Mesenchymal stem cell (in vitro differentiated cells and primary cell): ENCODE measurements around the gene ABCC9.
"Not testable (repeated sequence)": the region's sequence is repeated elsewhere in the genome, so short reads cannot be mapped to it uniquely, and the experiment has no call there.

Experiments
- DNase-seq: peaks from one replicate; pipeline ENCODE4 v3.0.0-alpha.2; 2013
- H2AFZ ChIP-seq: one replicate; pipeline ENCODE4 v1.6.1; 2013; ENCODE audit warnings: low read depth, mild to moderate bottlenecking, control low read depth, inconsistent platforms, low read length, moderate library complexity
- H2AK5ac ChIP-seq: 2 replicates; pipeline ENCODE4 v1.6.1; 2013; ENCODE audit warnings: low read length, moderate library complexity, mild to moderate bottlenecking, inconsistent platforms; ENCODE audit not compliant: severe bottlenecking
- H2BK120ac ChIP-seq: one replicate; pipeline ENCODE4 v1.6.1; 2013; ENCODE audit warnings: low read depth, mild to moderate bottlenecking, inconsistent platforms, low read length, moderate library complexity
- H2BK12ac ChIP-seq, 2 experiments: one replicate each; pipeline ENCODE4 v1.6.1; 2013; ENCODE audit warnings: inconsistent platforms in 2 of 2, low read length in 2 of 2, mild to moderate bottlenecking in 2 of 2, moderate library complexity in 2 of 2, control low read depth in 1 of 2
- H2BK15ac ChIP-seq: one replicate; pipeline ENCODE4 v1.6.1; 2013; ENCODE audit warnings: mild to moderate bottlenecking, low read depth, inconsistent platforms; ENCODE audit not compliant: poor library complexity, severe bottlenecking
- H2BK5ac ChIP-seq: 2 replicates; pipeline ENCODE4 v1.6.1; 2013; ENCODE audit warnings: low read depth, mild to moderate bottlenecking, low read length, control low read depth, inconsistent platforms; ENCODE audit not compliant: poor library complexity, severe bottlenecking
- H3K14ac ChIP-seq, 2 experiments: one replicate each; pipeline ENCODE4 v1.6.1; 2013; ENCODE audit warnings: inconsistent platforms in 2 of 2, low read length in 2 of 2, control low read depth in 1 of 2, mild to moderate bottlenecking in 1 of 2, moderate library complexity in 1 of 2
- H3K18ac ChIP-seq, 2 experiments: one replicate each; pipeline ENCODE4 v1.6.1; 2013; ENCODE audit warnings: inconsistent platforms in 2 of 2, low read length in 2 of 2, control low read depth in 1 of 2, low read depth in 1 of 2, mild to moderate bottlenecking in 1 of 2
- H3K23ac ChIP-seq, 2 experiments: one replicate each; pipeline ENCODE4 v1.6.1; 2013; ENCODE audit warnings: inconsistent platforms in 2 of 2, low read length in 2 of 2, mild to moderate bottlenecking in 2 of 2, moderate library complexity in 2 of 2, control low read depth in 1 of 2
- H3K27ac ChIP-seq: 2 replicates; pipeline ENCODE4 v1.5.1; 2013; ENCODE audit warnings: mild to moderate bottlenecking, moderate library complexity, low read length, control low read depth, inconsistent platforms; ENCODE audit not compliant: poor library complexity, severe bottlenecking
- H3K27me3 ChIP-seq, 2 experiments: 2 replicates each; pipeline versions ENCODE4 v1.6.1 to v1.7.0; 2013; ENCODE audit warnings: low read length in 2 of 2, mild to moderate bottlenecking in 2 of 2, moderate library complexity in 2 of 2, control low read depth in 1 of 2, inconsistent platforms in 1 of 2; ENCODE audit not compliant: control insufficient read depth in 1 of 2, insufficient read depth in 1 of 2
- H3K36me3 ChIP-seq, 2 experiments: 2 replicates each; pipeline versions ENCODE4 v1.6.1 to v1.7.0; 2013; ENCODE audit warnings: low read length in 2 of 2, control low read depth in 1 of 2, inconsistent platforms in 1 of 2, low read depth in 1 of 2, mild to moderate bottlenecking in 1 of 2; ENCODE audit not compliant: insufficient read depth in 2 of 2, control insufficient read depth in 1 of 2
- H3K4ac ChIP-seq, 2 experiments: one replicate each; pipeline ENCODE4 v1.6.1; 2013; ENCODE audit warnings: inconsistent platforms in 2 of 2, low read length in 2 of 2, mild to moderate bottlenecking in 2 of 2, moderate library complexity in 2 of 2, control low read depth in 1 of 2, low read depth in 1 of 2
- H3K4me1 ChIP-seq: 2 replicates; pipeline ENCODE4 v1.6.1; 2013; ENCODE audit warnings: low read depth, low read length, control low read depth; ENCODE audit not compliant: control insufficient read depth, insufficient read depth
- H3K4me2 ChIP-seq: 2 replicates; pipeline ENCODE4 v1.6.1; 2013; ENCODE audit warnings: low read length, mild to moderate bottlenecking, inconsistent platforms; ENCODE audit not compliant: poor library complexity, severe bottlenecking
- H3K4me3 ChIP-seq, 2 experiments: 2 replicates each; pipeline versions ENCODE4 v1.5.1 to v1.7.0; 2013; ENCODE audit warnings: low read length in 2 of 2, mild to moderate bottlenecking in 2 of 2, control low read depth in 1 of 2, low read depth in 1 of 2; ENCODE audit not compliant: insufficient read depth in 1 of 2
- H3K79me1 ChIP-seq: replicated peaks from 2 replicates; pipeline ENCODE4 v1.6.1; 2013; ENCODE audit warnings: mild to moderate bottlenecking, control low read depth, low read length, inconsistent platforms; ENCODE audit not compliant: poor library complexity, severe bottlenecking
- H3K9ac ChIP-seq: 2 replicates; pipeline ENCODE4 v1.7.0; 2013; ENCODE audit warnings: mild to moderate bottlenecking, low read length, moderate library complexity
- H3K9me3 ChIP-seq: 2 replicates; pipeline ENCODE4 v1.7.0; 2013; ENCODE audit warnings: mild to moderate bottlenecking, low read length; ENCODE audit not compliant: control insufficient read depth
- H4K8ac ChIP-seq: one replicate; pipeline ENCODE4 v1.6.1; 2013; ENCODE audit warnings: inconsistent platforms, mild to moderate bottlenecking, low read length, moderate library complexity
- H4K91ac ChIP-seq: one replicate; pipeline ENCODE4 v1.6.1; 2013; ENCODE audit warnings: mild to moderate bottlenecking, low read length, inconsistent platforms
- WGBS: methylation state at CpG from one replicate; pipeline ENCODE4 v1.1.7; 2013; ENCODE audit warnings: mixed read lengths; 5-methylcytosine and 5-hydroxymethylcytosine counted together

Gene ABCC9

GRCh38 chr12:21907948-21908837, 33.0 kb downstream of the ABCC9 start:
- no peaks in the 10 kb centered on the region for H3K9me3 ChIP-seq
- DNase-seq: no peak
- H2AFZ ChIP-seq: no peak overlapping the region
- H2BK120ac ChIP-seq: no peak overlapping the region
- no peak overlapping the region for H2BK12ac ChIP-seq
- no peak overlapping the region for H3K18ac ChIP-seq
- no peaks in the 10 kb centered on the region for H3K27me3 ChIP-seq
- no peak overlapping the region for H3K23ac ChIP-seq
- no peak overlapping the region for H3K27ac ChIP-seq
- H3K9ac ChIP-seq: no peak overlapping the region
- no peak overlapping the region for H4K91ac ChIP-seq
- no peak overlapping the region for H3K4me3 ChIP-seq
- H3K4ac ChIP-seq: no peak overlapping the region
- WGBS: 87% methylated on average over 5 of the region's 6 CpGs
- H3K79me1 ChIP-seq: no peaks in the 10 kb centered on the region
- no peak overlapping the region for H4K8ac ChIP-seq
- H3K36me3 ChIP-seq: no peaks in the 10 kb centered on the region
- no peak overlapping the region for H3K14ac ChIP-seq
- no peak overlapping the region for H2BK15ac ChIP-seq
- H3K4me2 ChIP-seq: no peak overlapping the region
- no peak overlapping the region for H2BK5ac ChIP-seq
- no peaks in the 10 kb centered on the region for H3K4me1 ChIP-seq
- no peak overlapping the region for H2AK5ac ChIP-seq

DNA sequence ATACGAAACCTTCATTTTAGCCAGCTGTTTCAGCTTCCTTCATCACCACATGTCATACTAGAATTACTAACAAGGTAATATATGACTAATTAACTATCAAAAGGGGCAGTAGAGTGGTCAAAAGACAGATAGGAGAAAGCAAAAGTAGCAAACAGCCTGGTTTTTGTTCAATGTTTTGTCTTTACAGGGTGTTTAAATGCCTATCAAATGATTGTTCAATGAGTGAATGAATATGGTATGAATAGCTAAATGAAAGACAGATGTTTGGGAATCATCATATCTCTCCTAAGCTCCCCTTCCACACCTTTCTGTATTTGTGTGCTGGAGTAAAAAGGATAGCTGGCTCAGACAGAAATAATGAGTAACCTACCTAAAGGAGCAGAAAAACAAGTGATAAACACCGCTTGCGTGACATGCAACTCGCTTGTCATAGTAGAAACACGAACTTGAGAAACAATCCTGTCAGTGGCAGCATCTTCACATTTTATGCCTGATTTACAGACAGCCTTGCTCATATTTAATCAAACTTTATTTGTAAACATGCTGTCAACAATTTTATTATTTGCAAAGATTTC, 34.2 kb downstream of the ABCC9 start:
- H3K4me3 ChIP-seq: peak overlapping the region in 1 of 2 experiments; percentile 71
- H3K9me3 ChIP-seq: no peaks in the 10 kb centered on the region
- peak overlapping the region; percentile 83 for H3K9ac ChIP-seq
- H4K91ac ChIP-seq: no peak overlapping the region
- H3K79me1 ChIP-seq: no peaks in the 10 kb centered on the region
- no peak overlapping the region for H2BK12ac ChIP-seq
- H2BK15ac ChIP-seq: no peak overlapping the region
- 95% methylated on average over 4 of the region's 5 CpGs for WGBS
- H3K4me1 ChIP-seq: no peaks in the 10 kb centered on the region
- H3K27ac ChIP-seq: peak overlapping the region; percentile 2
- no peak overlapping the region for H2BK120ac ChIP-seq
- no peak overlapping the region for H2BK5ac ChIP-seq
- H3K4ac ChIP-seq: no peak overlapping the region
- H3K4me2 ChIP-seq: no peak overlapping the region
- H3K18ac ChIP-seq: no peak overlapping the region
- DNase-seq: no peak
- H3K14ac ChIP-seq: no peak overlapping the region
- no peak overlapping the region for H4K8ac ChIP-seq
- no peak overlapping the region for H2AK5ac ChIP-seq
- H3K36me3 ChIP-seq: no peaks in the 10 kb centered on the region
- no peaks in the 10 kb centered on the region for H3K27me3 ChIP-seq
- H2AFZ ChIP-seq: no peak overlapping the region
- no peak overlapping the region for H3K23ac ChIP-seq

- not testable (repeated sequence) for H3K27me3 ChIP-seq, H4K91ac ChIP-seq, DNase-seq, H3K79me1 ChIP-seq, H2BK15ac ChIP-seq, H4K8ac ChIP-seq, H2BK120ac ChIP-seq, H3K27ac ChIP-seq, H2AFZ ChIP-seq, H3K36me3 ChIP-seq, H2BK5ac ChIP-seq, H3K9me3 ChIP-seq, H3K23ac ChIP-seq, H2BK12ac ChIP-seq, H3K4me3 ChIP-seq, H3K4me2 ChIP-seq, H2AK5ac ChIP-seq, H3K14ac ChIP-seq, H3K18ac ChIP-seq, H3K9ac ChIP-seq, H3K4me1 ChIP-seq, H3K4ac ChIP-seq
- 69% methylated on average over 9 of the region's 9 CpGs for WGBS
Observed at GRCh38 chr12:21899532-21899931, 41.7 kb downstream of the ABCC9 start.

DNA sequence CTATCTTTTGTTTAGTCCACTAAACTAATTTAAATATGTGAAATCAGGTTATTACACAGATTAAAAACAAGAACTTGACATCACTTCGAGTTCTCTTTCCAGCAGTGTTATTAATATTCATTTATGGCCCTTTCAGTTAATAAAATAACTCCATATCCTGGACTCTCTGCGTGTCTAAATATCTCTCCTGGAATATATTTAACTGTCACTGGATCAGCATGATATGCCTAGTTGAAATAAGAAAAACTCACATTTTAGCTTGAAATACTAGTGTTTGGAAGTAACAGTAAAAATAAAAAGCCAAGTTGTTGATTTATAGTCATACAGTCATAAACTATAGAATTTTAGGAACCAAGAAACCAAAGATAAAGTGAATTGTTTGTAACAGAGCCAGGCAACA, 45.6 kb downstream of the ABCC9 start:
- 80% methylated on average over 1 of the region's 2 CpGs for WGBS
- no peak overlapping the region for H3K18ac ChIP-seq
- no peak overlapping the region for H3K14ac ChIP-seq
- no peak overlapping the region for H3K23ac ChIP-seq
- no peak overlapping the region for H3K4me3 ChIP-seq
- no peak overlapping the region for H4K91ac ChIP-seq
- H3K4ac ChIP-seq: no peak overlapping the region
- no peak overlapping the region for H2BK12ac ChIP-seq
- no peak overlapping the region for H3K9ac ChIP-seq
- no peak overlapping the region for H4K8ac ChIP-seq
- no peaks in the 10 kb centered on the region for H3K4me1 ChIP-seq
- H3K27me3 ChIP-seq: no peaks in the 10 kb centered on the region
- H3K79me1 ChIP-seq: no peaks in the 10 kb centered on the region
- no peak overlapping the region for H2BK120ac ChIP-seq
- no peaks in the 10 kb centered on the region for H3K9me3 ChIP-seq
- H2AFZ ChIP-seq: no peak overlapping the region
- no peak overlapping the region for H3K4me2 ChIP-seq
- no peak overlapping the region for H2BK5ac ChIP-seq
- H2BK15ac ChIP-seq: no peak overlapping the region
- H2AK5ac ChIP-seq: no peak overlapping the region
- H3K27ac ChIP-seq: no peak overlapping the region
- no peak for DNase-seq
- H3K36me3 ChIP-seq: no peaks in the 10 kb centered on the region
